ENCODE measurements around the gene L1CAM. TPM values are rescaled to one million over a fixed set of nuclear protein-coding genes. Genes with fewer than 3 reads are reported as not detected.

The L1CAM gene
- total RNA-seq, 1 experiment from 2014 or later, result 7.9 TPM

- no peak for DNase-seq (ENCODE audit: low spot score)
Measured at GRCh38 chrX:153864561-153865320, 21.2 kb downstream of the L1CAM start.

- DNase-seq (ENCODE audit: low spot score), result no peak
Measured at GRCh38 chrX:153864101-153864500, 21.9 kb downstream of the L1CAM start.

- DNase-seq (ENCODE audit: low spot score), result no peak
Measured at GRCh38 chrX:153863251-153863991, 22.6 kb downstream of the L1CAM start.

GRCh38 chrX:153862369-153863250 lies 23.4 kb downstream of the L1CAM start:
- DNase-seq (ENCODE audit: low spot score), result no peak

GRCh38 chrX:153861733-153862310 lies 24.2 kb downstream of the L1CAM start:
- DNase-seq (ENCODE audit: low spot score), result no peak

- no peak for DNase-seq (ENCODE audit: low spot score)
Measured at GRCh38 chrX:153861151-153861550, 24.8 kb downstream of the L1CAM start.

GRCh38 chrX:153857348-153857903 lies 28.5 kb downstream of the L1CAM start:
- DNase-seq (ENCODE audit: low spot score), result no peak

GRCh38 chrX:153854702-153855101 lies 31.3 kb downstream of the L1CAM start:
- no peak for DNase-seq (ENCODE audit: low spot score)

- DNase-seq (ENCODE audit: low spot score), result no peak
Measured at GRCh38 chrX:153853902-153854267, 32.1 kb downstream of the L1CAM start.

GRCh38 chrX:153853180-153853901 lies 32.6 kb downstream of the L1CAM start:
- no peak for DNase-seq (ENCODE audit: low spot score)

GRCh38 chrX:153851981-153852380 lies 34.0 kb downstream of the L1CAM start:
- DNase-seq (ENCODE audit: low spot score), result no peak

GRCh38 chrX:153848325-153848724 lies 37.6 kb downstream of the L1CAM start:
- DNase-seq (ENCODE audit: low spot score), result no peak

GRCh38 chrX:153845842-153846241 lies 40.1 kb downstream of the L1CAM start:
- no peak for DNase-seq (ENCODE audit: low spot score)

- no peak for DNase-seq (ENCODE audit: low spot score)
Measured at GRCh38 chrX:153845195-153845594, 40.8 kb downstream of the L1CAM start.

GRCh38 chrX:153844509-153845082 lies 41.4 kb downstream of the L1CAM start:
- no peak for DNase-seq (ENCODE audit: low spot score)

GRCh38 chrX:153836921-153837320 lies 49.1 kb downstream of the L1CAM start:
- DNase-seq (ENCODE audit: low spot score), result no peak

- no peak for DNase-seq (ENCODE audit: low spot score)
Measured at GRCh38 chrX:153832728-153833127, 53.2 kb downstream of the L1CAM start.

GRCh38 chrX:153831429-153832150 lies 54.4 kb downstream of the L1CAM start:
- DNase-seq (ENCODE audit: low spot score), result no peak

- DNase-seq (ENCODE audit: low spot score), result no peak
Measured at GRCh38 chrX:153830640-153831428, 55.1 kb downstream of the L1CAM start.
